ENCODE data around the gene LTO1.

- TF ChIP-seq CTCF (IDR thresholded peaks at IDR 0.05; ENCODE audit: insufficient read depth, low read length) = no peak
- TF ChIP-seq POLR2AphosphoS5 (IDR thresholded peaks at IDR 0.05; ENCODE audit: low read depth) = no peak
- TF ChIP-seq GABPA (IDR thresholded peaks at IDR 0.05; ENCODE audit: low read depth) = no peak
These were observed 27.2 kb downstream of the LTO1 start for GRCh38 chr11:69647761-69648497.

Data from HL-60 (cell line).